Activated CD4-positive, alpha-beta T cell treated with anti-CD3 and anti-CD28 coated beads for 1 hour (primary cell): ENCODE data around the gene AIG1.
"Not testable (repeated sequence)": the region's sequence is repeated elsewhere in the genome, so short reads cannot be mapped to it uniquely, and the experiment has no call there.

Experiments
- DNase-seq: peaks from one replicate; pipeline ENCODE4 v3.0.0-alpha.2; 2020

The AIG1 gene

DNA sequence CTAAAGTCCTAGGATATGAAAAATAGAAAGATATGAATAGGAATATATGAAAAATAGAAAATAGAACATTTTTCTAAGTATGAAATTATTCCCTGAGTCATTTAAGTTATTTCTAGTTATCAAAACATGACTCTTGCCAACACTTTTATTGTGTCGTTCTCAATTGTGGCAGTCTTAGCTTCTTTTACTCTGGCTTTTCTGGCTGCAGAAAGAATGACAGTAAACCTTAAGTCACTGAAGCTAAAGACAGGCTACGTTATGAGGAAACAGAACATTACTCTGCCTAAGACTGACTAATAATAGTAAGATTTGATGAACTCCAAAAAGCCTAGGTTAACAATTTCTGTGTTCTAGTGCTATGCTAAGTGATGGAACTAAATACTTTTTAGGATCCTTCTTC, 74.6 kb downstream of the AIG1 start:
- no peak for DNase-seq

DNA sequence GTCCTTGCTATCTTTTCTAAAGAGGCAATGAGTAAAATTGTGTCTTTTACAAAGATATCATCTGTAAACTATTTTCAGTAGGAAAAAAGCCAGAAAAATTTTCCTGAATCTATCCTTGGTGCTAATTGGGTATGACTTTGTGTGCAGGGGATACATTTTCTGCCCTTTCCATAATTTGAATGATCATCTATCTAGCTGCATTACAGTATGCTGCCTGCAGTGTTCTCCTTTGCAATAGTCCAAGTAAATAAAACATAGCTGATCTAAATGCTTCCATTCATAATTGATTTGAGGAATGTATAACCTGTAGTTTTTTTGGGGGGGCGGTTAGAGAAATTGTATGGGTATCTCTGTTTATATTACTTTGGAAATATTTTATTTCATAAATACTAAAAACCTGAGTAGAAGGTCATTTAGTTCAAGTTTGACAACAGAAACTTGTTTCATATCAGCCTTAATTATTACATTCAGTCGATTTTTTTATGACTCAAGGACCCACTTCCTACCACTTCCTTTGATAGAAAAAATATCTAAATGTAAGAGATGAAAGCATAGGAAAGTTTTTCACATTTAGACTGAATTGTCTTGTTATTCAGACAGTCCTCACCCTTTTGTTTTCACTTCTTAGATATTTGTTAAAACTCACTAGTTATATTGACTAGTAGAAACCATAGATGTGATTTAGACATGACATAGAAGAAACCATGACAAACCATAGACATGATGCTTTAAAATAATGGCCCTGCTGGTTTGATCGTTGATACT, 75.3 kb downstream of the AIG1 start:
- DNase-seq, result no peak

DNA sequence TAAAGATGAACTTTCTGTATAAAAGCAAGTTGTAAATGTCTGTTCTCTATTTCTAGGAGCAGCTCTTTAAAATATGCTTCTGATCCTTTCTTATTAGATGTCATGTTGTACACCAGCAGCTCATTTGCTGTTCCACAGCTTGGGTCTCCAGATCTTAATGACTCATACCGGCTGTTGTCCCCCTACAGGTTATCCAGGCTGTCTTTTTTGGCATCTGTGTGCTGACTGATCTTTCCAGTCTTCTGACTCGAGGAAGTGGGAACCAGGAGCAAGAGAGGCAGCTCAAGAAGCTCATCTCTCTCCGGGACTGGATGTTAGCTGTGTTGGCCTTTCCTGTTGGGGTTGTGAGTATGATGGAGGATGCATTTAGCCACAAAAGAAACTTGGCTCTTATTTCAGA, 76.0 kb downstream of the AIG1 start:
- no peak for DNase-seq

DNA sequence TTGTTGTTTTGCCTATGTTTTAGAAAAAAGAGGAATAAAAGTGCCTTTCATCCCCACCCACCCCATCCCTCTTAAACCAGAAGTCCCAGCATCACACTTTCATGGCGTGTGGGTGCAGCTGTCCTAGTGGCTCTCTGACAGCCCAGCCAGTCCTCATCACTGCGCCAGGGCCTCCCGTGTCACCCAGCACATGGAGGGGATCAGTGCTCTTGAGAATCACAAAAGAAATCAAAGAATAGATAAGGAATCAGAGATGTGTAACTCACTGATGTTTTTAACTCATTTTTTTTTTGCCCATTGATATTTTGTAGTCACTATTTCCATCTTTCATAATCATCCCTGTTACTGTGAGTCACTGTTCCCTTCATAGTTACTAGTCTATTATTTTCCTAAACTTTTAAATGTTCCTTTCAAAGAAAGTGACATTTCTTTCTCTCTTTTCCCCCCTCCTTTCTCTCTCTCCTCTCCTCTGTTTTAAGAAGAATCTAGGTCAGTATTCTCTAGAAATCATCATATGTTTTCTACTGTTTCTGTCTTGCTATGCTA, 78.6 kb downstream of the AIG1 start:
- DNase-seq, result no peak

DNA sequence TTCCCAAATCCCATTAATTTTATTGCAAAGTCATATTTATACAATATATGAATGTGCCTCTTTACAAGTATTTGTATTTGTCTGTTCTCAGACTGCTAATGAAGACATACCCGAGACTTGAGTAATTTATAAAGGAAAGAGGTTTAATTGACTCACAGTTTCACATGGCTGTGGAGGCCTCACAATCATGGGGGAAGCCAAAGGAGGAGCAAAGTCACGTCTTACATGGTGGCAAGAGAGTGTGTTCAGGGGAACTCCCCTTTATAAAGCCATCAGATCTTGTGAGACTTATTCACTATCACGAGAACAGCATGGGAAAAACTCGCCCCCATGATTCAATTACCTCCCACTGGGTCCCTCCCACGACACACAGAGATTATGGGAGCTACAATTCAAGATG, 79.2 kb downstream of the AIG1 start:
- not testable (repeated sequence) for DNase-seq

GRCh38 chr6:143140767-143141166, 80.1 kb downstream of the AIG1 start:
- DNase-seq, result no peak

- no peak for DNase-seq
Measured at GRCh38 chr6:143141442-143141841, 80.8 kb downstream of the AIG1 start.

DNA sequence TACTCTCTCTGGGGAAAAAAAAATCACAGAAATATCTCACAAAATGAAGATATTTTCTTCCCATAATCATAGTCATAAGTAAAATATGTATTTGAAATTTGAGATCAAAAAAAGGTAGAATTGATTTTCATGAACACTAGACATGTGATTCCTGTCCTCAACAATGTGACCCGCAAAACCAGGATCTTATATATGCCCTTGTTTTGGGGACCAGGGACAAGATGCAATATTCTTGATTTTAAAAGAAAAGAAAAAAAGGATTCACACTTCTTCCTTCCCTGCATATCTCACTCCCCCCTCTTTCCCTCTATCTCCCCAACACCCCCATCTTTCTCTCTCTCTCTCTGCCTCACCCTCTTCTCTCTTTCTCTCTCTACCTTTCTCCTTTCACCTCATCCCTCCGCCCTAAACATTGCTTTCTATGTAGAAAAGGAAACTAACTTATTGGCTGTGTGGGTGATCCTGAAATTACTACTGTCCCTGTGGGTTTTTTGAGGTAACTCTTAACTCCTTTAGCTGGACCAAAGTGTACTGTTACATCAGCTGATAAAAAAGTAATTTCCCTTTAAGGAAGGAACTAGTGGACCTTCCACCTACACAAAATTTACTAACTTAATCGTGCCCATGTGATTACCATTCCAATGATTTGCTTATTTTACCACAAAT, 85.6 kb downstream of the AIG1 start:
- DNase-seq, result no peak

GRCh38 chr6:143149771-143150170, 89.1 kb downstream of the AIG1 start:
- DNase-seq, result no peak

- DNase-seq, result no peak
Measured at GRCh38 chr6:143150281-143150680, 89.6 kb downstream of the AIG1 start.

- no peak for DNase-seq
Measured at GRCh38 chr6:143151381-143151780, 90.7 kb downstream of the AIG1 start.

DNA sequence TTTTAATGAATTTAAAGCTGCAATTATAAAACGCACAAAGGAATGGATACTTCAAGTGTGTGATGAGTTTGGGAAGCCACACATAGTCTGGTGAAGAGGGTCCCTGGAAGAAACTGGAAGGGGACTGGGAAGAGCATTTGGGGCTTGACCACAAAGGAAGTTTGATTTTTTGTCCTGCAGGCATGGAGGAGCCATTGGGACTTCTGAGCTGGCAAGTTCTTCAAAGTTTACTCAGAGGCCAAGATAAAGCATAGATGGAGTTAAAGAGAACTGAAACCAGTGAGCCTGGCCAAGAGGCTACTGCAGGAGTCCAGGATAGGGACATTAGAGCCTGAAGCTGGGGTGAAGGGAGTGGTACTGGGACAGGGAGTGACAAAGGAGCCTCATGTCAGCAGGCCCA, 95.0 kb downstream of the AIG1 start:
- DNase-seq, result no peak

DNA sequence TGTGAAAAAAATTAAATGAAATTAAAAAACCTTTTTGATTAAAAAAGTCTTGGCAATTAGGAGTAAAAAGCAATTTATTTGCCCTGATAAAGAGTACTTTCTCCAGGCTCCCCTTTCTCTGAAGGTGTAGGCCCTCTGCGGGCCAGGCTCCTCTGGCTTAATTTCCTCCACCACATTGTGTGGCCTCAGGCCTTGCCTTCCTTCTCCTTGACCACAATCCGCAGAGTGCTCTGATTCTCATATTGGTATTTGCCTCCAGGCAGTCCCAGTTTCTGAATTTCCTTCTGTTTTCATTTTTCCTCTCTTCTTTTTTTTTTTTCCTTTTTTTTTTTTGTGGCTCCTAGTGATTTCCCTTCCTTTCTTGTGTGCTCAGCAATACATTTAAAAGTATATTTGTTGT, 96.4 kb downstream of the AIG1 start:
- DNase-seq, result no peak

DNA sequence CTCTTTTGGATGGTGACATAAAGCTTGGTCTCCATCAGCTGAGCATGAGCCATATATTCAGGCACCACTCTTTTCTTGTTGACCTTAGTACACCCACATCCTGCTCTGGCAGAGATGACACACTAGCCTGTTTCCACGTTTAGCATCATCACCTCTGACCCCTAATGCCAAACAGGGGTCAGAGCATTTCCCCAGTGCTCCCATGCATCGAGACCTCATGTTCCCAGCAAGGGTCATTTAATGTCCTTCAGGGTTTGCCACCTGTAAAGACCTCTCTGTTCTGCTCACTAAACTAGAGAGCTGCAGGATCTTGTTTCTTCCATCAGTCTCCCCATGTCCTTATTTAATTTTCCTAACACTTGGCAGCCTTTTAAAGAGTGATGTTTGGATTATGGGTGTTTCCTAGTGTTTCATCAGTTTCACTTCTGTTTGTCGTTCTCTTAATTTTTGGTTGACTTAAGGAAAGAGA, 97.5 kb downstream of the AIG1 start:
- DNase-seq, result no peak

DNA sequence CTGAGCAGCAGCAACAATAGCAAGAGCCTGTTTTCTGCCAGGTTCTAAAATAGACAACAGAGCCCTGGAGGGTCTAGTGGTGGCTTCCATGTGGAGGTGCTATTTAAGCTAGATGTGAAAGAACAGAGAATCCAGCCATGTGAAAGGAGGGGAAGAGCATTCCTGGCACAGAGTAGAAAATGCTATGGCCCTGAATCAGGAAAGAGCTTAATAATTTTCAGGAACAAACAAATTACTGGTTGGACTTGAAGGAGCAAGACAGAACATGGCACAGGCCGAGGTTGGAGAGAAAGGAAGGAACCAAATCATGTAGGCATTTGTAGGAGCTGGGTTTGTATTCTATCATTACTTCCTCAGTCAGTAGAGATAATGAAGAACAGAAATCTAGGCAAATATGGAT, 98.3 kb downstream of the AIG1 start:
- no peak for DNase-seq

DNA sequence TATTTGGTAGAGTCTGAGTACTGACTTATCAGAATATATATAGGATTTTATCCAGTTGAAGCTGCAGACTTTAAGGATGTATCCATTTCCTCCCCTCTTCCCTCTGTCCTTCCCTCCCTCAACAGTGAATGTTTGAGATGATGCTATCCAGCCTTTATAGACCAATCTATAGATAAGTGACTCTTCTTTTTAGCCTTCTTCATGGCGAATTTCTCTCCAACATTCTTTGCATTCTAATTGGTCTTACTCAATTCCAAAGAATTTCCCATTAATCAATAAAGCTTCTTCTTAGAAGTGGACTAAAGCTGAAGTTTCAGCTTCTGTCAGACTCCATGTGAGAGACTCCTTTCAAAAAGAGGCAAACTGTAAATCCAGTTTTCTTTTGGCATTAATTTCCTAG, 99.3 kb downstream of the AIG1 start:
- DNase-seq, result no peak

- no peak for DNase-seq
Measured at GRCh38 chr6:143160439-143161220, 99.9 kb downstream of the AIG1 start.

DNA sequence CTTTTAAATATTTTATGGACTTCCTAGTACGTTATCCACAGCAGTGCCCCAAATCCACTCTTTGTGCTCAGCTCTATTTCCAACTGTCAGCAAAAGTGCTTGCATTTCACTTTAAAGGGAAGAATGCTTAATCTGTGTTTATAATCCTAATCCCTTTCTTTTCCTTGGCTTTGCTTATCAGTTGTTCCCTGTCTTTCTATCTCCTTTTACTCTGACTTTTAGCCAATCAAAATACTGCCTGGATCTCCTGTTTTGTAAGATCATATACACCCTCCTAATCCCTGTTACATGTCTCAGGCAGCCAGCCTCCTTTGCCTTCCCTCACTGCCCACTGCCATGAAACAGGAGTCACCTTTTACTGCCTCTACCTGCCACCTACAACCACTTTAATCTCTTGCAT, 102.9 kb downstream of the AIG1 start:
- no peak for DNase-seq

DNA sequence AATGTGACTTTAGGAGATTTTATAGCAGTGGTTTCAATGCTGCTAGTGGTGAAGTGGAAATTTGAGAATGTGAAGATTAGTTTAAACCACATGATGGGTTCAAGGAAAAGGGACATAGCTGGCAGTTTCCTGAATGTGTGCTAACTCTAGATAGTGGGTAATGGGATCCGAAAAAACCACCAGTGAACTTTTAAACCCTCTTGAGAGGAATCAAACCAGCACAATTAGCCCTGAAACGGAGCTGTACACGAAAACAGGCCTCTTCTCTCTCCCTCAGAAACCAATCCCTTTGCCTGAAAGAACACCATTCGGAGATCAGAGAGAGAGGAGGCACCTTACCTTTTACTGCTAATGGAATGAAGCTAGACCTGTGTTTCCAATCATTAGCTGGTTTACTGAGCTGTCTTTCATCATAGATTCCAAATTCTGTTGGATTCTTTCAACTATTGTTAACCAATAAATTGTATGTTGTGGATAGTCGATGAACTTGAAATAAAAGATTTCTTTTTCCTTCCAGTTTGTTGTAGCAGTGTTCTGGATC, 103.9 kb downstream of the AIG1 start:
- DNase-seq, result no peak

- no peak for DNase-seq
Measured at GRCh38 chr6:143165315-143165855, 104.7 kb downstream of the AIG1 start.

DNA sequence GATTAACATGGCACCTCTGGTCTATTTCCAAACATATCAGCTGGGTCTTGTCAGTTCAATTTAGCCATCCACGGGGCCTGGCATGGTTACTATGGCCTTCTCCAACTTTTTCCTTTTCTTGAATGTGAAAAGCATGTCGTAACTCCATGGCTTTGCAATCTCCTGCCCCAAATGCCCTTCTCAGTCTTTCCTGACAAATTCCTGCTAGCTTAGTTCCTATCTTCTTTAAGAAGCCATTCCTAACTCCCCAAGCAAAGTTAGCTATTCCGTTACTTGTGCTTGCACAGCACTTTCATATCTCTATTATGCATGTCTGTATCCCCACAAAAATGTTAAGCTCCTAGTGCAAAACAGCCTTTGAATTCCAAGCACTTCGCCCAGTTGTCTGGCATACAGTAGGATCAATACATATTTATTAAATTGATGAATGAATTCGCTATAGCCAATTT, 105.6 kb downstream of the AIG1 start:
- DNase-seq, result no peak

- no peak for DNase-seq
Measured at GRCh38 chr6:143167224-143167623, 106.5 kb downstream of the AIG1 start.

DNA sequence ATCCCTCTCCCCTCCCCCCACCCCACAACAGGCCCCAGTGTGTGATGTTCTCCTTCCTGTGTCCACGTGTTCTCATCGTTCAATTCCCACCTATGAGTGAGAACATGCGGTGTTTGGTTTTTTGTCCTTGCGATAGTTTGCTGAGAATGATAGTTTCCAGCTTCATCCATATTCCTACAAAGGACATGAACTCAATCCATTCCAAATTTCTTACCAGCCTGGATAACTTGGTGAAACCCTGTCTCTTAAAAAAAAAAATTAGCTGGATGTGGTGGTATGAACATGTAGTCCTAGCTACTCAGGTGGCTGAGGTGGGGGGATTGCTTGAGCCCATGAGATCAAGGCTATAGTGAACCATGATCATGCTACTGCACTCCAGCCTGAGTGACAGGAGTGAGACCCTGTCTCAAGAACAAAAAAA, 107.7 kb downstream of the AIG1 start:
- not testable (repeated sequence) for DNase-seq
